MG63 (cell line): ENCODE results near the gene SFI1. TPM values are rescaled to one million over a fixed set of nuclear protein-coding genes. Genes with fewer than 3 reads are reported as not detected.
"Not testable (repeated sequence)": the region's sequence is repeated elsewhere in the genome, so short reads cannot be mapped to it uniquely, and the experiment has no call there.

ENCODE experiments used
- DNase-seq: peaks from one replicate; pipeline ENCODE4 v3.0.0-alpha.2; 2020
- H3K27me3 ChIP-seq: fragments of 250-450 bp; sonication (Bioruptor Pico); 2 replicates; pipeline ENCODE4 v1.5.1; 2020; ENCODE audit warnings: mild to moderate bottlenecking, moderate library complexity
- H3K36me3 ChIP-seq: fragments of 250-450 bp; sonication (Bioruptor Pico); 2 replicates; pipeline ENCODE4 v1.5.1; 2020; ENCODE audit warnings: mild to moderate bottlenecking, moderate library complexity
- H3K4me3 ChIP-seq: fragments of 250-450 bp; sonication (Bioruptor Pico); 2 replicates; pipeline ENCODE4 v1.5.1; 2020; ENCODE audit warnings: mild to moderate bottlenecking, moderate library complexity
- H3K9me3 ChIP-seq: fragments of 250-450 bp; sonication (Bioruptor Pico); 2 replicates; pipeline ENCODE4 v1.5.1; 2020; ENCODE audit warnings: mild to moderate bottlenecking, moderate library complexity
- total RNA-seq: library from RNA; depleted of rRNA; stranded (reverse); fragments of >200 nt; shearing (Covaris generic); gene quantifications from 2 replicates; pipeline ENCODE4 v1.2.3, GENCODE V29; 2014; ENCODE audit warnings: low replicate concordance

The SFI1 gene
- total RNA-seq, 1 experiment from 2014 or later: 10.7 TPM

GRCh38 chr22:31590161-31590560 is 93.8 kb downstream of the SFI1 start:
- peaks cover 20% of the 10 kb centered on the region for H3K36me3 ChIP-seq
- H3K4me3 ChIP-seq, DNase-seq, H3K9me3 ChIP-seq, H3K27me3 ChIP-seq: not testable (repeated sequence)

- 0 out of 2 replicates have a peak, but pooled peaks cover 3% of the 10 kb centered on the region for H3K36me3 ChIP-seq
- H3K4me3 ChIP-seq: no peak overlapping the region
- H3K9me3 ChIP-seq: no peaks in the 10 kb centered on the region
- no peaks in the 10 kb centered on the region for H3K27me3 ChIP-seq
- no peak for DNase-seq
Measured at GRCh38 chr22:31595271-31595670, 98.9 kb downstream of the SFI1 start.

GRCh38 chr22:31602259-31602952 is 106.1 kb downstream of the SFI1 start:
- Histone ChIP-seq H3K9me3 (no peaks in the 10 kb centered on the region), H3K36me3 (no peaks in the 10 kb centered on the region; the same call in 1 of the 2 replicates), H3K27me3 (no peaks in the 10 kb centered on the region), H3K4me3 (no peak overlapping the region)
- DNase-seq: peak; percentile 46

GRCh38 chr22:31603081-31603525 is 106.8 kb downstream of the SFI1 start:
- no peaks in the 10 kb centered on the region; the same call in 1 of the 2 replicates for H3K36me3 ChIP-seq
- no peaks in the 10 kb centered on the region for H3K9me3 ChIP-seq
- no peak overlapping the region for H3K4me3 ChIP-seq
- no peaks in the 10 kb centered on the region for H3K27me3 ChIP-seq
- no peak for DNase-seq

GRCh38 chr22:31603574-31603973 is 107.2 kb downstream of the SFI1 start:
- no peak for DNase-seq
- H3K4me3 ChIP-seq: no peak overlapping the region
- no peaks in the 10 kb centered on the region for H3K27me3 ChIP-seq
- H3K9me3 ChIP-seq: no peaks in the 10 kb centered on the region
- H3K36me3 ChIP-seq: no peaks in the 10 kb centered on the region; the same call in 1 of the 2 replicates

GRCh38 chr22:31604137-31604705 is 107.9 kb downstream of the SFI1 start:
- Histone ChIP-seq H3K9me3 (no peaks in the 10 kb centered on the region), H3K4me3 (no peak overlapping the region), H3K36me3 (no peaks in the 10 kb centered on the region; the same call in 1 of the 2 replicates), H3K27me3 (no peaks in the 10 kb centered on the region)
- DNase-seq: no peak

- Histone ChIP-seq H3K27me3 (no peaks in the 10 kb centered on the region), H3K36me3 (no peaks in the 10 kb centered on the region; the same call in 1 of the 2 replicates), H3K9me3 (no peaks in the 10 kb centered on the region), H3K4me3 (no peak overlapping the region)
- DNase-seq: no peak
Measured at GRCh38 chr22:31604746-31605705, 108.7 kb downstream of the SFI1 start.

GRCh38 chr22:31605851-31606585 is 109.7 kb downstream of the SFI1 start:
- Histone ChIP-seq H3K27me3 (no peaks in the 10 kb centered on the region), H3K36me3 (no peaks in the 10 kb centered on the region; the same call in 1 of the 2 replicates), H3K9me3 (no peaks in the 10 kb centered on the region), H3K4me3 (no peak overlapping the region)
- no peak for DNase-seq

- no peaks in the 10 kb centered on the region for H3K27me3 ChIP-seq
- DNase-seq: no peak
- no peaks in the 10 kb centered on the region for H3K36me3 ChIP-seq
- H3K4me3 ChIP-seq: no peak overlapping the region
- no peaks in the 10 kb centered on the region for H3K9me3 ChIP-seq
Measured at GRCh38 chr22:31607696-31608095, 111.4 kb downstream of the SFI1 start.

GRCh38 chr22:31609716-31610115 is 113.4 kb downstream of the SFI1 start:
- no peaks in the 10 kb centered on the region for H3K36me3 ChIP-seq
- DNase-seq: no peak
- no peaks in the 10 kb centered on the region for H3K27me3 ChIP-seq
- no peaks in the 10 kb centered on the region for H3K9me3 ChIP-seq
- no peak overlapping the region for H3K4me3 ChIP-seq

GRCh38 chr22:31610611-31611010 is 114.3 kb downstream of the SFI1 start:
- Histone ChIP-seq H3K9me3 (no peaks in the 10 kb centered on the region), H3K36me3 (no peaks in the 10 kb centered on the region), H3K4me3 (no peak overlapping the region)

GRCh38 chr22:31611061-31611760 is 114.9 kb downstream of the SFI1 start:
- no peak for DNase-seq
- no peak overlapping the region for H3K4me3 ChIP-seq
- H3K27me3 ChIP-seq: no peaks in the 10 kb centered on the region
- H3K36me3 ChIP-seq: no peaks in the 10 kb centered on the region
- H3K9me3 ChIP-seq: no peaks in the 10 kb centered on the region

More at GRCh38 chr22:31610611-31611010, 114.3 kb downstream of the SFI1 start:
- no peaks in the 10 kb centered on the region for H3K27me3 ChIP-seq
- no peak for DNase-seq

- H3K27me3 ChIP-seq: no peaks in the 10 kb centered on the region
- H3K9me3 ChIP-seq: no peaks in the 10 kb centered on the region
- no peak for DNase-seq
- H3K36me3 ChIP-seq: peaks cover 4% of the 10 kb centered on the region
- no peak overlapping the region for H3K4me3 ChIP-seq
Measured at GRCh38 chr22:31612891-31613285, 116.6 kb downstream of the SFI1 start.

- no peak for DNase-seq
- peaks cover 4% of the 10 kb centered on the region for H3K36me3 ChIP-seq
- H3K9me3 ChIP-seq: no peaks in the 10 kb centered on the region
- H3K27me3 ChIP-seq: no peaks in the 10 kb centered on the region
- H3K4me3 ChIP-seq: no peak overlapping the region
Measured at GRCh38 chr22:31613286-31613903, 117.1 kb downstream of the SFI1 start.

GRCh38 chr22:31613904-31614296 is 117.6 kb downstream of the SFI1 start:
- no peak overlapping the region for H3K4me3 ChIP-seq
- peaks cover 4% of the 10 kb centered on the region for H3K36me3 ChIP-seq
- H3K9me3 ChIP-seq: no peaks in the 10 kb centered on the region
- DNase-seq: no peak
- no peaks in the 10 kb centered on the region for H3K27me3 ChIP-seq
